LoVo (cell line): Measurements from ENCODE around the gene FBXL14.

ENCODE experiments used
- DNase-seq: peaks from one replicate; pipeline ENCODE4 v3.0.0-alpha.2; 2016; ENCODE audit warnings: low spot score

The FBXL14 gene

GRCh38 chr12:1594261-1595025, at the start of gene FBXL14:
Gene FBXL14 (minus strand): TSS chr12:1594581. CDS start chr12:1594066, 515 bp downstream.
- DNase-seq: peak; percentile 90

DNA sequence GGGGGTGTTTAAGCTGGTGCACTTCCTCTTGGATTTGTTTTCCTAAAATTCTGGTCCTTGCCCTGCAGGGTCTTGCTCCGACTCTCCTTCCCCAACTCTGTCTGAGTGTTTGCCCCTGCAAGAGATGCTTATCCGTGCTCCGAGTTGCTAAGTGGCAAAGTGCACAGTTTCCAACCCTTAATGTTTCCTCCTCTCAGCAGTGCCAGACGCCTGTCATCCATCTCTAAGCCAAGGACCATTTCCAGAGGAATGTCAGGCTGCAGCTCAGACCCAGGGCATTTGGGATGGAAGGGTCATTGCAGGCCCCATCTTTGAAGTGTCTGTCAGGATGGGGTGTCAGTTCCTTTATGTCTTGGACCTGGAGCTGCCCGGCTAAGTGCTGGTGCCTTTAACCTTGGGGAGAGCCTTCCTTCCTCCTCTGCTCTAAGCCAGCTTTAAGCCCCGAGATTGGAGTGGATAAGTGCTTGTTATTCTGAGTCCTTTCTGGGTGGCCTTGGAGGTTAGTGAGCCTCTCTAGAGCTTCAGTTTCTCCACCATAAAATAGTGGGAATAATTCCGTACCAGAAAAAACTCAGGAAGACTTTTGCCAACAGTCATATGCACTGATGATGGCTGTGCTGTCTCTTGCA, 49.6 kb upstream of the FBXL14 start:
- DNase-seq: no peak

DNA sequence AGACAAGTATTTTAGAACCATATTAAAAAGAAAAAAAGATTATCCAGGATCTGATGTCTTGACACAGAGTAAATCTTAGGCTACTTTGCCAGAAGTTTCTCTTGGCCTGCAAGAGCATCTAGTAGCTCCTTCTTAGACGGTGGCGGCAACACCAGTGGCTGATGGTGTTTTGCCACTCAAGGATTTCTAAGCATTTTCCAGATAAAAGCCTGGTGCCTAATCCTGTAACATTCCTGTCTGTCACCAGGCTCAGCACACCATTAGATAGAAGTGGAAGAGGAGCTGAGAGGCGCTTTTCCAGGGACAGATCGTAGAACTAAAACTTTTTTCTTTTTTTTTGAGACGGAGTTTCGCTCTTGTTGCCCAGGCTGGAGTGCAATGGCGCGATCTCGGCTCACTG, 48.7 kb upstream of the FBXL14 start:
- no peak for DNase-seq

GRCh38 chr12:1642513-1642912, 48.1 kb upstream of the FBXL14 start:
- no peak for DNase-seq

- no peak for DNase-seq
Observed at GRCh38 chr12:1640328-1641234, 46.2 kb upstream of the FBXL14 start.

- no peak for DNase-seq
Observed at GRCh38 chr12:1639538-1639937, 45.2 kb upstream of the FBXL14 start.

GRCh38 chr12:1638203-1638602, 43.8 kb upstream of the FBXL14 start:
- DNase-seq: no peak

DNA sequence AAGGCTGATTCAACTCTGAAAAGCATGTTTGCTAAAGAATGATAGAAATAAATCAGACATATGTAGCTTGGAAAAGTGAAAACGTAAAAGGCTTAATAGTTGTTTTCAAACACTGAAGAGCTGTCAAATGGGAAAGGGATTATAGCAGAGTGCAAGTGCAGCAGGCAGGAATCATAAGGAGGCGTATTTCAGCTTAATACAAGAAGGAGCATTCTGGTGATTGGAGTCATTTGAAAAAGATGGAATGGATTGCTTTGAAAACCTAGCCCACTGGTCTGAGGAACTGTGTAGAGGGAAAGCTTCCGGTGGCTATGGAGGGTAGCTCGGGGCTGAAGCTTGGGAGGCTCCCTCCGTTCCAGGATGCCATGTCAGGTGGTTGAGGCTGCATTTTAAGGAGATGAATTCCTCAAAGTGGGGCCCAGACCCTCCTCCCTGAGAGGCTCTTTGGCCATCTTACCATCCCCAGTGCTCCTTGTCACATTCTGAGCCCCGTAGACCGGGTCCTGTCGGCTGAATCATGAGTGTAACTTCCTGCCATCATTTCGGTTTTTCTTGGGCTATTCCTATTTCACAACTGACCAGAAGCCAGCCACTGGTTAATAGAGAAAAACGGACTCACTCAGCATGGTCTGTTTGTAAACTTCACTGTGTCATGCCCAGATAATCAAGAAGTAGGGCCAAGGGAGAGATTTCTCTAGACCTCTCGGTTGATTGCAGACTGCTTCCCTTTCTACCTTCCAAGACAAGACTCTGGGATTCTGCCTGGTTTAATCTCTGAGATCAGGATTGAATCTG, 41.1 kb upstream of the FBXL14 start:
- DNase-seq: no peak

- DNase-seq: peak; percentile 78
Observed at GRCh38 chr12:1634590-1635191, 40.3 kb upstream of the FBXL14 start.

DNA sequence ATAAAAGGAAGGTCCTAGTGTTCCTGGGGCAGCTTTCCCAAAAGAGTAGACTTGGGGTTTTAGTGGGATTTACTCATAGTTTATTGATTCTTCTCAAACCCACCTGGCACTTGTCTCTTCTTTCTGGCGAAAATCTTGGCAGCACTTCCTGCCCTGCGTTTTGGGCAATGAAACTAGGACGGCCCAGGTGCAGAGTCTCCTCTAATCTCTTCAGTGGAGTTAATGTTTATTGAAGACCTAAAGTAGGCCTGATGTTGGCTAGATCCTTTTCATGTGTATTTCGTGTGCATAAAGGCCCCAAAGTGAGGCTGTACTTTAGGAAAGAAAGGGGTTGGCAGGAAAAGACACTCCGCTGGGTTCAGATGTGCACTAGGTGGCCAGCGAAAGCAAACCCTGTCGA, 39.8 kb upstream of the FBXL14 start:
- DNase-seq: no peak

DNA sequence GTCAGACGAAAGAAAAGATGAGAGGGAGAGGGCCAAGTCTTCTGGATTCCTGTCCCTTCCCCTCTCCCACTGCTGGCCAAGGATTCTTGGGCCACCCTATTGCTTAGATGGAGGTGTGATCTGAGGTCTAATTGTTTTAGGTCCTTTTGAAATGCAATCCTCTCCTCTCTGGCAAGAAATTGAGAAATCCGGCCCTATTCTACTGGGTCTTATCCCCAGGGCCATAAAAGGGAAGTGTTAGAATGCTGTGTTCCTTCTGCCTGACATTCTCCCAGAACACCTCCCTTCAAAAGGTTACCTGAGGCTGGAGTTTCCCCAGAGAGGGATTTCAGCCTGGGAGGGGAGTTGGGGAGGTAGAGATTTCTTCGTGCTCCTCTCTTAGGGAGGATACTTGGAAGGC, 39.1 kb upstream of the FBXL14 start:
- DNase-seq: no peak

- no peak for DNase-seq
Observed at GRCh38 chr12:1632702-1633101, 38.3 kb upstream of the FBXL14 start.

GRCh38 chr12:1630827-1631591, 36.6 kb upstream of the FBXL14 start:
- no peak for DNase-seq

DNA sequence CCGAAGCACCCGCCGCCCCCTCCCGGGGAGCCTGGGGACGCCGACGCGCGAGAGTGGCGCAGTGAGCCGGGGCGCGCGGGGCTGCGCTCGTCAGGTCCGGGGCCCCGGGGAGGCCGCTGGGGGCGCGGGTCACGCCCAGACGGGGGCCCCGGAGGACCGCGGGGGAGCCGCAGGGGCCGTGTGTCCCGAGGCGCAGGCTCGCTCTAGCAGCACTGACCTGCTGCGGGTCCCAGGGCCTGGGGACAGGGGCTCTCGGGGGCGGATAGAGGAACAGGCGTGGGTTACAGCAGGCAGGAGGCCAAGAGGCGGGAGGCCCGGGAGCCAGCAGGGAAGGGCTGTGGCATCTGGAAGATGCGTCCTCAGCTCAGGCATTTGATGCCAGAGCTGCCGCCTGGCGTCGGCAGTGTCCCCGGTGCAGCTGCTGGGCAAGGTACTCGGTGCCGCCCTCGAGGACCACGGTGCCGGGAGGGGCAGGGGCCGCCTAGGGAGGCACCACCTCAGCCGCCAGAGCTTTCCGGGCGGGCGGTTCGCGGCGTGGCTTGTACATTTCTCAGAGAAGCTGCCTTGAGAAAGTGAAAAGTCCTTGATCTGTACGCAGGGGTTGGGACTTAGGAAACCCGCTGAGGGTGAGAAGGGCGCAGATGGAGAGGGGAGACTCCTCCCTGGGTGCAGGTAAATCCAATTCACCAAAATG, 35.9 kb upstream of the FBXL14 start:
- DNase-seq: peak; percentile 71

DNA sequence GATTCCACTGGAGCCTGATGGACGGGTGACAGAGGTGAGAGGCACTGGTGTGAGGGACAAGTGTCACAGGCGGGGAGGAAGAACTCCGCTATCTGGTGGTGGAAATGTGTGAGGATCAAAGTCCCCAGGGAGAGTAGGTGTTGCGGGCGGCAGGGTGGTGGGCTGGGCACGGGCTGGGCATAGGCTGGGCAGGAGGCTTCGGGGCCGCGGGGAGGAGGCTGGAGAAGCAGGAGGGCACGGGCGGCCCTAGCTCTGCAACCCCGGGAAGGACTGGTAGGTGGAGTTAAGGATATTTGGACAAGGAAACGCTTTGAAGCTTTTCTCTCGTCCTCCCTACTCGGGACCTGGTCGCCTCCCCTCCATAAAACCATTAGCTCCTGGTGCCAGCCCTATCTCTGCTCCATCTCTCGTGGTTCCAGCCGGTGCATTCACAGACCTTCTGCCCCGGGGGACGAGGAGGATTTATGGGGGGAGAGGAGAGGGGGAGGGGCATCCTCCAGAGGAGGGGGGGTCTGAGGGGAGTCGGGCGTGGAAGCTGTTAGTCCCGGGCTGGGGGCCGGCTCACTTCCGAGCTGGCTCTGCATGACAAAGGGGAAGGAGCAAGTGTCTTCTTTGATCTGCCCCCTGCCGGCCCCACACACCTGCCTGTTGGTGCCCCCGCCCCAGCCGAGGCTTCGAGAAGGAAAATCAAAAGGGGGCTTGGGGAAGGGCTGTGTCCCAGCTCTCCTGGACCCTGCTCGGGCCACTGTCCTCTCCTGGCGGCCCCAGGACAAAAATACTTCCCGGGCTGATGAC, 35.2 kb upstream of the FBXL14 start:
- peak; percentile 27 for DNase-seq

DNA sequence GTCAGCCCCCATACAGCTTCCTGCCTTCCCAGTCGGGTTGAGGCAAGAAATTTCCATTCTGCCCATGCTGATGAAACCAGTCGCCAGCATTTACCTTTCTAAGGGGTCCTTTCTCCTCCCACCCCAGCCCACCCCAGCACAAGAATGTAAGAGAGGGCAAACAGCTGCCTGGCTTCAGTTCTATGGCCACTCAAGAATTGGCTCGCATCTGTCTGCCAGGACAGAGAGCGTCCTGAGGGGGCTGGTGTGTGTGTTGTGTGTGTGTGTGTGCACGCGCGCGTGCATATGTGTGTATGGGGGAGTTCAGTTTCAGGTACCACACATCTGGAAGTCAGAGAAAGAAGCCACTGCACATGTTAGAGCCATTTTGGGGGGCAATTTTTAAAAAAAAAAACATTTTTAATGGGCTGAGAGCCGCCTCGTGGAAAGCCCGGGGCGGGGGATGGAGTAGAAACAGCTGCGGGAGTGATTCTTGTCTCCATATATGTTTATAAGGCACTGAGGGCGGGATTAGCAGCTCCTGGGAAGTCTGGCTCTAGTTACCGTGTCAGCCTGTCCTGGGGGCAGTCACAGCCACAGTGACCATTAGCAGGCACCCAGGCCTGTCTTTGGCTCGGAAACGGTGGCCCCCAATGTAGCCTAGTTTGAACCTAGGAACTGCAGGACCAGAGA, 34.4 kb upstream of the FBXL14 start, which contains the start of gene WNT5B:
Gene WNT5B (plus strand): TSS at position 566 of the 672 bp plus-strand sequence. CDS start 2,124 bp downstream, outside the sequence.
- DNase-seq: no peak

DNA sequence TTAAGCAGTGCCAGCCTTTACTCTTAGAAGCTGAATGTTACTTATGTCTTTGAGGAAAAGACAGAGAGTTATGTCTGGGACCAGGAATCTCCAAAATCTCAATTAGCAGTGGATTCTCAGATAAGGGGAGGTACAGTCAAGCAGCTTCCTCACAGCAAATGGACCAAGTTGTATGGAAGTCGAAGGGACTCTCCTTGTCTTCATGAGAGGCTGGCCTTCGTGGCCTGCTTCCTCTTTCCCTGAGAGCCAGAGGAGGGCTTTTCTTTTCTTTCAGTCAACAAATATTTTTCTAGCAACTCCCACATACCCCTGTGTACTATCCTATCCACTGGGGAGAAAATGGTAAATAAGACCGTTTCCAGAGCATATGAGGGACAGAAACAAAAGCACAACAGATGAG, 28.0 kb upstream of the FBXL14 start:
- no peak for DNase-seq

- no peak for DNase-seq
Observed at GRCh38 chr12:1620092-1620491, 25.7 kb upstream of the FBXL14 start.

GRCh38 chr12:1619587-1619986, 25.2 kb upstream of the FBXL14 start:
- DNase-seq: no peak
